Trophoblast cell (in vitro differentiated cells and primary cell): ENCODE results near the gene DLG2. TPM values are rescaled to one million over a fixed set of nuclear protein-coding genes. Genes with fewer than 3 reads are reported as not detected.
"Not testable (repeated sequence)": the region's sequence is repeated elsewhere in the genome, so short reads cannot be mapped to it uniquely, and the experiment has no call there.

Source experiments
- DNase-seq, 2 donors: peaks; one replicate each; pipeline ENCODE4 v3.0.0-alpha.2; 2016
- H2AFZ ChIP-seq: 2 replicates; pipeline ENCODE4 v1.6.1; 2013; ENCODE audit warnings: low read length, moderate library complexity, mild to moderate bottlenecking; ENCODE audit not compliant: insufficient read depth, poor library complexity
- H2AK5ac ChIP-seq: 2 replicates; pipeline ENCODE4 v1.6.1; 2013; ENCODE audit warnings: mild to moderate bottlenecking, low read length
- H2BK120ac ChIP-seq: 2 replicates; pipeline ENCODE4 v1.6.1; 2013; ENCODE audit warnings: low read length, mild to moderate bottlenecking, moderate library complexity; ENCODE audit not compliant: insufficient read depth, poor library complexity
- H2BK12ac ChIP-seq: 2 replicates; pipeline ENCODE4 v1.6.1; 2013; ENCODE audit warnings: mild to moderate bottlenecking, low read length, moderate library complexity
- H2BK5ac ChIP-seq: 2 replicates; pipeline ENCODE4 v1.6.1; 2013; ENCODE audit warnings: low read length, low read depth, moderate library complexity, mild to moderate bottlenecking; ENCODE audit not compliant: poor library complexity
- H3K14ac ChIP-seq: 2 replicates; pipeline ENCODE4 v1.6.1; 2013; ENCODE audit warnings: mild to moderate bottlenecking, low read length
- H3K18ac ChIP-seq: 2 replicates; pipeline ENCODE4 v1.6.1; 2013; ENCODE audit warnings: mild to moderate bottlenecking, low read length
- H3K23ac ChIP-seq: 2 replicates; pipeline ENCODE4 v1.6.1; 2013; ENCODE audit warnings: low read length
- H3K27ac ChIP-seq: 2 replicates; pipeline ENCODE4 v1.5.1; 2013; ENCODE audit warnings: low read depth, mild to moderate bottlenecking, inconsistent platforms, low read length, moderate library complexity
- H3K27me3 ChIP-seq: 2 replicates; pipeline ENCODE4 v1.6.1; 2013; ENCODE audit warnings: inconsistent platforms, mild to moderate bottlenecking, low read length, moderate library complexity; ENCODE audit not compliant: insufficient read depth
- H3K36me3 ChIP-seq, 2 experiments: 1 replicate in 1 of 2; 2 replicates in 1 of 2; pipeline ENCODE4 v1.6.1; 2013; ENCODE audit warnings: low read length in 2 of 2, mild to moderate bottlenecking in 2 of 2, moderate library complexity in 1 of 2; ENCODE audit not compliant: insufficient read depth in 2 of 2, control insufficient read depth in 1 of 2
- H3K4ac ChIP-seq: 2 replicates; pipeline ENCODE4 v1.6.1; 2013; ENCODE audit warnings: low read depth, mild to moderate bottlenecking, low read length, moderate library complexity
- H3K4me1 ChIP-seq, 2 experiments: 1 replicate in 1 of 2; 2 replicates in 1 of 2; pipeline ENCODE4 v1.6.1; 2013; ENCODE audit warnings: low read length in 2 of 2, mild to moderate bottlenecking in 2 of 2, moderate library complexity in 1 of 2; ENCODE audit not compliant: insufficient read depth in 2 of 2, control insufficient read depth in 1 of 2
- H3K4me2 ChIP-seq: 2 replicates; pipeline ENCODE4 v1.6.1; 2013; ENCODE audit warnings: inconsistent platforms, mild to moderate bottlenecking, low read length, moderate library complexity
- H3K4me3 ChIP-seq: 2 replicates; pipeline ENCODE4 v1.5.1; 2013; ENCODE audit warnings: mild to moderate bottlenecking, low read depth, low read length, inconsistent platforms
- H3K79me1 ChIP-seq: one replicate; pipeline ENCODE4 v1.6.1; 2013; ENCODE audit warnings: low read length
- H3K79me2 ChIP-seq: 2 replicates; pipeline ENCODE4 v1.6.1; 2013; ENCODE audit warnings: low read length, mild to moderate bottlenecking; ENCODE audit not compliant: control insufficient read depth, insufficient read depth, poor library complexity
- H3K9ac ChIP-seq: 2 replicates; pipeline ENCODE4 v1.6.1; 2013; ENCODE audit warnings: mild to moderate bottlenecking, low read length
- H3K9me3 ChIP-seq: 2 replicates; pipeline ENCODE4 v1.6.1; 2013; ENCODE audit warnings: low read depth, mild to moderate bottlenecking, control low read depth, inconsistent platforms, low read length; ENCODE audit not compliant: insufficient read depth
- H4K12ac ChIP-seq: 2 replicates; pipeline ENCODE4 v1.6.1; 2013; ENCODE audit warnings: low read depth, mild to moderate bottlenecking, low read length, moderate library complexity
- H4K8ac ChIP-seq: 2 replicates; pipeline ENCODE4 v1.6.1; 2013; ENCODE audit warnings: low read depth, mild to moderate bottlenecking, low read length, moderate library complexity
- H4K91ac ChIP-seq: one replicate; pipeline ENCODE4 v1.6.1; 2013; ENCODE audit warnings: low read depth, mild to moderate bottlenecking, low read length, moderate library complexity
- WGBS: extraction: QIAGEN DNeasy Blood & Tissue Kit; methylation state at CpG from one replicate; pipeline ENCODE4 v1.1.7; 2013; ENCODE audit warnings: missing lambda C conversion rate; ENCODE audit not compliant: insufficient read length, insufficient coverage; ENCODE audit errors: extremely low coverage; 5-methylcytosine and 5-hydroxymethylcytosine counted together
- polyA plus RNA-seq: library from polyadenylated mRNA; stranded (reverse); fragments of 200-250 nt; gene quantifications from 2 replicates; pipeline ENCODE4 v1.2.3, GENCODE V29; 2013

The DLG2 gene
- 1.2 and 1.4 TPM in 2 replicates for polyA plus RNA-seq

DNA sequence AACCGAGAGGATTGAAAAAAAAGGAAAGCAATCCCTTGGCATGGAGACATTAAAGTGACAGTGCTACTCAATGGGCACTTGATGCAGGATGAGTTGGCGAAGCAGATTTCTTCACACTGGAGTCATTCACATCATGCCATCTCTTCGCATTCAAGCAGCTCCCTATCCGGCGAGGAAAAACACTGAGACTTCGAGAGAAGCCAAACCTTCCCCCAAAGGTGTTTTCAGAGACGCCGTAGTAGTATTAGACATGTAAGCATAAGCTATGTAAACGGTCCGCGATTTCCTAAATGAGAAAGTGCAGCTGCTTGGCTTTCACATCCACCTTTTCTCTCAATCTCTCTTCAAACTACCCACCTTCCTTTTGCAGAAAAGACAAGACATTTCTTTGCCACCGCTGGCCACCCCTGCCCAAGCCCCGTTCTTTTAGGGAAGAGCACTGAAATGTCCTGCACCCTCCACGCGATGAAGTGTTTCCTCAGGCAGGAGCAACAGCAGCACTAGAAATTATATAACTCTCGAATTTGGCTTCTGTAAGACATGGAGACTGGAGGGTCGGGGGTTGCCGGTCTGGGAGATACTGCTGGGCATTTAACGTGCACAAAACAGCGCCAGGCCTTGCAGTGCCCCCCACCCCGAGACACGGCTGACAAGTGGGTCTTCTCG lies at the start of gene DLG2:
Gene DLG2, minus strand, starts transcription at position 13 of the 666 bp plus-strand sequence.
- H2BK5ac ChIP-seq: peak within 1 kb of the TSS; percentile 36

DNA sequence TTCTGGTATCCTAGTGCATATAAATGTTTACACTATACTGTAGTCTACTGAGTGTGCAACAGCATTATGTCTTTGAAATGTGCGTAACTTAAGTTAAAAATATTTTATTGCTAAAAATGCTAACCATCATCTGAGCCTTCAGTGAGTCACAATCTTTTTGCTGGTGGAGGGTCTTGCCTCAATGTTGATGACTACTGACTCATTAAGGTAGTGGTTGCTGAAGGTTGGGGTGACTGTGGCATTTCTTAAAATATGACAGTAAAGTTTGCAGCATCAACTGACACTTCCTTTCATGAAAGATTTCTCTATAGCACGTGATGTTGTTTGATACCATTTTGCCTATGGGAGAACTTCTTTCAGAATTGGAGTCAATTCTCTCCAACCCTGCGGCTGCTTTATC lies 46.2 kb upstream of the DLG2 start:
- Histone ChIP-seq H3K79me2 (no peaks in the 10 kb centered on the region), H3K9ac (no peak overlapping the region), H2BK120ac (no peak overlapping the region), H3K23ac (no peak overlapping the region), H3K27ac (no peak overlapping the region), H3K4me2 (no peak overlapping the region), H3K36me3 (no peaks in the 10 kb centered on the region), H3K14ac (no peak overlapping the region), H2AFZ (no peak overlapping the region), H3K27me3 (no peaks in the 10 kb centered on the region), H2BK5ac (no peak overlapping the region), H4K91ac (no peak overlapping the region), H2BK12ac (no peak overlapping the region), H4K8ac (no peak overlapping the region), H3K9me3 (peaks cover 5% of the 10 kb centered on the region), H3K18ac (no peak overlapping the region), H3K4ac (no peak overlapping the region), H3K4me3 (no peak overlapping the region), H4K12ac (no peak overlapping the region), H3K79me1 (no peaks in the 10 kb centered on the region), H2AK5ac (no peak overlapping the region), H3K4me1 (no peaks in the 10 kb centered on the region)
- no peak for DNase-seq
- WGBS: no CpG with 5 or more reads among the region's 3 CpGs

More for the DNA sequence above, at the start of gene DLG2:
- Histone ChIP-seq H4K91ac (peak within 1 kb of the TSS; percentile 74), H3K9me3 (no peaks in the 10 kb centered on the region), H3K18ac (peak within 1 kb of the TSS; percentile 81), H3K9ac (peak within 1 kb of the TSS; percentile 46), H3K36me3 (peaks cover 2 to 4% of the 10 kb centered on the region in 2 experiments), H3K4me3 (peak within 1 kb of the TSS; percentile 75), H3K79me2 (peaks cover 2% of the 10 kb centered on the region), H2AFZ (peak within 1 kb of the TSS; percentile 99), H4K12ac (peak within 1 kb of the TSS; percentile 61), H2BK12ac (no peak within 1 kb of the TSS), H4K8ac (peak within 1 kb of the TSS; percentile 73), H3K4me1 (peaks cover 0 to 4% of the 10 kb centered on the region in 2 experiments), H3K23ac (no peak within 1 kb of the TSS), H2BK120ac (peak within 1 kb of the TSS; percentile 52), H2AK5ac (no peak within 1 kb of the TSS), H3K14ac (peak within 1 kb of the TSS; percentile 74), H3K4me2 (peak within 1 kb of the TSS; percentile 93), H3K27ac (peak within 1 kb of the TSS; percentile 37), H3K27me3 (no peaks in the 10 kb centered on the region), H3K79me1 (peaks cover 7% of the 10 kb centered on the region), H3K4ac (no peak within 1 kb of the TSS)
- DNase-seq: peak in 1 of 2 donors; percentile 27
- no CpG with 5 or more reads among the region's 23 CpGs for WGBS

DNA sequence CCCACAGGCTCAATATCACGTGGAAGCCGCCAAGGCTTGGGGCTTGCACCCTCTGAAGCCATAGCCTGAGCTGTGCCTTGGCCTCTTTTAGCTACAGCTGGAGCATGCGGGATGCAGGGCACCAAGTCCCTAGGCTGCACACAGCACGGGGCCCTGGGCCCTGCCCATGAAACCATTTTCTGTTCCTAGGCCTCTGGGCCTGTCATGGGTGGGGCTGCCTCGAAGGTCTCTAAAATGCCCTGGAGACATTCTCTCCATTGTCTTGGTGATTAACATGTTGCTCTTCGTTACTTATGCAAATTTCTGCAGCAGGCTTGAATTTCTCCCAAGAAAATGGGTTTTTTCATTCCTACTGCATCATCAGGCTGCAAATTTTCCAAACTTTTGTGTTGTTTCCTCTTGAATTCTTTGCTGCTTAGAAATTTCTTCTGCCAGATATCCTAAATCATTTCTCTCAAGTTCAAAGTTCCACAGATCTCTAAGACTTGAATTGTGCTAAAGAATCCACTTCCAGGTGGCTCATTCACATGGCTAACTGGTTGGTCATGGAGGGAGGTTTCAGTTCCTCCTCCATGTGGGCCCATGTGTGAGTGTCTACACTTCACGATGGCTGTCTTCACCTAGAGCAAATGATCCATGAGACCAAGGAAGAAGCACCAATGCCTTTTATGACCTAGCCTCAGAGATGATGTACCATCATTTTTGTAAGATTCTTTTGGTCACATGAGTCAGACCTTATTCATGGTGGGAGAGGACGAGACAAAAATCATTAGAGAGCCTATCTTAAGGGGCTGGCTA lies 45.2 kb upstream of the DLG2 start:
- Histone ChIP-seq H2AK5ac (no peak overlapping the region), H3K79me2 (no peaks in the 10 kb centered on the region), H3K27me3 (no peaks in the 10 kb centered on the region), H4K91ac (no peak overlapping the region), H4K12ac (no peak overlapping the region), H3K36me3 (no peaks in the 10 kb centered on the region), H3K18ac (no peak overlapping the region), H4K8ac (no peak overlapping the region), H2BK120ac (no peak overlapping the region), H3K9ac (no peak overlapping the region), H2BK5ac (no peak overlapping the region), H2AFZ (no peak overlapping the region), H3K4me1 (no peaks in the 10 kb centered on the region), H3K4me2 (no peak overlapping the region), H3K4me3 (no peak overlapping the region), H2BK12ac (no peak overlapping the region), H3K14ac (no peak overlapping the region), H3K23ac (no peak overlapping the region), H3K9me3 (peaks cover 5% of the 10 kb centered on the region), H3K79me1 (no peaks in the 10 kb centered on the region), H3K27ac (no peak overlapping the region), H3K4ac (no peak overlapping the region)
- no CpG with 5 or more reads among the region's 8 CpGs for WGBS
- DNase-seq: no peak

DNA sequence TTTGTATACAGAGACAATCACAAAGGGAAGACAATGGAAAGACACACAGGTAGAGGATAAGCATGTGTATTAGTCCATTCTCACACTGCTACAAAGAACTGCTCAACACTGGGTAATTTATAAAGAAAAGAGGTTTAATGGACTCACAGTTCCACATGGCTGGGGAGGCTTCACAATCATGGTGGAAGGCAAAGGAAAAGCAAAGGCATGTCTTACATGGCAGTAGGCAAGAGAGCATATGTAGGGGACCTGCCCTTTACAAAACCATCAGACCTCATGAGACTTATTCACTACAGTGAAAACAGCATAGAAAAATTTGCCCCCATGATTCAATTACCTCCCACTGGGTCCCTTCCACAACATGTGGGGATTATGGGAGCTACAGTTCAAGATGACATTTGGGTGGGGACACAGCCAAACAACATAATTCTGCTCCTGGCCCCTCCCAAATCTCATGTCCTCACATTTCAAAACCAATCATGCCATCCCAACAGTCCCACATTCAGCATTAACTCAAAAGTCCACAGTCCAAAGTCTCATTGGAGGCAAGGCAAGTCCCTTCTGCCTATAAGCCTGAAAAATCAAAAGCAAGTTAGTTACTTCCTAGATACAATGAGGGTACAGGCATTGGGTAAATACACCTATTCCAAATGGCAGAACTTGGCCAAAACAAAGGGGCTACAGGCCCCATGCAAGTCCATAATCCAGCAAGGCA lies 44.0 kb upstream of the DLG2 start:
- not testable (repeated sequence) for H3K9ac ChIP-seq, H3K4me2 ChIP-seq, H2AK5ac ChIP-seq, H2BK12ac ChIP-seq, H3K79me1 ChIP-seq, H3K36me3 ChIP-seq, DNase-seq, H3K4me3 ChIP-seq, H3K4ac ChIP-seq, H3K27ac ChIP-seq, H3K9me3 ChIP-seq, H2BK120ac ChIP-seq, H3K14ac ChIP-seq, H3K18ac ChIP-seq, H2AFZ ChIP-seq, H4K91ac ChIP-seq, H3K27me3 ChIP-seq, H4K8ac ChIP-seq, H2BK5ac ChIP-seq, H4K12ac ChIP-seq, H3K79me2 ChIP-seq, H3K4me1 ChIP-seq, H3K23ac ChIP-seq
